ENCODE measurements around the gene APPL1.
A peak's percentile ranks its signal among the peaks of the same experiment; 100 is the strongest.

DNA sequence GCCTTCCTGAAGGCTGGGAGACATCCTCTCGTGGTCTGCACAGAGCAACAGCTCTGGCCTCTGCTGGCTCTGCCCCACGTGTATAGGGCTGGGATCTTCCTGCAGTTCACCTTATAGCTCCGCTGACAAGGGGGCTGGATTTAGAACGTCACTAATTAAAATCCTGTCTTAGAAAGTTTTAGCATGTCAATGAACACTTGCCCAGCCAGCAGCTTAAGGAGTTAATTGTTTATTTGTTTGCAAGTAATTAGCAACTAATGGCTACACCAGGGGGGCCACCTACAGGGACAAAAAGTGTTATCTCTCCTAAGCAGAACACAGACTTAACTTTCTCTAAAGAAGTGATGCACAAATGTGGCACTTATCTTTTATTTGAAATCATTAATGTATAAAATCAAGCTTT is 27.6 kb upstream of the APPL1 start, which contains the start of gene HESX1:
- TF ChIP-seq, protein P1, sequence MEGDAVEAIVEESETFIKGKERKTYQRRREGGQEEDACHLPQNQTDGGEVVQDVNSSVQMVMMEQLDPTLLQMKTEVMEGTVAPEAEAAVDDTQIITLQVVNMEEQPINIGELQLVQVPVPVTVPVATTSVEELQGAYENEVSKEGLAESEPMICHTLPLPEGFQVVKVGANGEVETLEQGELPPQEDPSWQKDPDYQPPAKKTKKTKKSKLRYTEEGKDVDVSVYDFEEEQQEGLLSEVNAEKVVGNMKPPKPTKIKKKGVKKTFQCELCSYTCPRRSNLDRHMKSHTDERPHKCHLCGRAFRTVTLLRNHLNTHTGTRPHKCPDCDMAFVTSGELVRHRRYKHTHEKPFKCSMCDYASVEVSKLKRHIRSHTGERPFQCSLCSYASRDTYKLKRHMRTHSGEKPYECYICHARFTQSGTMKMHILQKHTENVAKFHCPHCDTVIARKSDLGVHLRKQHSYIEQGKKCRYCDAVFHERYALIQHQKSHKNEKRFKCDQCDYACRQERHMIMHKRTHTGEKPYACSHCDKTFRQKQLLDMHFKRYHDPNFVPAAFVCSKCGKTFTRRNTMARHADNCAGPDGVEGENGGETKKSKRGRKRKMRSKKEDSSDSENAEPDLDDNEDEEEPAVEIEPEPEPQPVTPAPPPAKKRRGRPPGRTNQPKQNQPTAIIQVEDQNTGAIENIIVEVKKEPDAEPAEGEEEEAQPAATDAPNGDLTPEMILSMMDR (IDR thresholded peaks at IDR 0.05): no peak
- TF ChIP-seq EZH2phosphoT487 (IDR thresholded peaks at IDR 0.05): peak; percentile 59
- TF ChIP-seq EZH2 (IDR thresholded peaks at IDR 0.05): no peak
